HL-60 (cell line): ENCODE data around the gene PARD3.

ENCODE experiments used
- DNase-seq, 2 experiments: peaks; one replicate each; pipeline ENCODE4 v3.0.0-alpha.2; 2010 to 2020; ENCODE audit warnings: low read depth in 1 of 2, low spot score in 1 of 2
- H3K27ac ChIP-seq: fragments of 250-450 bp; sonication (Bioruptor Pico); replicated peaks from 2 replicates; pipeline ENCODE4 v1.5.1; 2020; ENCODE audit warnings: mild to moderate bottlenecking, moderate library complexity
- H3K27me3 ChIP-seq: fragments of 250-450 bp; sonication (Bioruptor Pico); 2 replicates; pipeline ENCODE4 v1.5.1; 2021; ENCODE audit warnings: mild to moderate bottlenecking, moderate library complexity; ENCODE audit not compliant: insufficient read depth, poor library complexity, severe bottlenecking
- H3K4me3 ChIP-seq: replicated peaks from 2 replicates; pipeline ENCODE4 v1.5.1; 2011; ENCODE audit warnings: mild to moderate bottlenecking, control low read depth, low read length; ENCODE audit not compliant: insufficient read depth
- GABPA ChIP-seq: IDR thresholded peaks from 2 replicates; pipeline ENCODE4 v1.6.1; 2012; ENCODE audit warnings: low read depth
- POLR2AphosphoS5 ChIP-seq: IDR thresholded peaks from 2 replicates; pipeline ENCODE4 v1.6.1; 2012; ENCODE audit warnings: low read depth
- SPI1 ChIP-seq: IDR thresholded peaks from 2 replicates; pipeline ENCODE4 v1.6.1; 2012; ENCODE audit warnings: low read depth, mild to moderate bottlenecking, borderline replicate concordance
- TF ChIP-seq, protein P1 (sequence below): IDR thresholded peaks from 2 replicates; pipeline ENCODE4 v1.6.1; 2012; ENCODE audit warnings: low read depth; ENCODE audit not compliant: insufficient replicate concordance
- TF ChIP-seq, protein P2 (sequence below): IDR thresholded peaks from one replicate; pipeline ENCODE4 v1.5.1; 2011; ENCODE audit warnings: low read length, control low read depth, inconsistent platforms; ENCODE audit not compliant: insufficient read depth

Gene PARD3

DNA sequence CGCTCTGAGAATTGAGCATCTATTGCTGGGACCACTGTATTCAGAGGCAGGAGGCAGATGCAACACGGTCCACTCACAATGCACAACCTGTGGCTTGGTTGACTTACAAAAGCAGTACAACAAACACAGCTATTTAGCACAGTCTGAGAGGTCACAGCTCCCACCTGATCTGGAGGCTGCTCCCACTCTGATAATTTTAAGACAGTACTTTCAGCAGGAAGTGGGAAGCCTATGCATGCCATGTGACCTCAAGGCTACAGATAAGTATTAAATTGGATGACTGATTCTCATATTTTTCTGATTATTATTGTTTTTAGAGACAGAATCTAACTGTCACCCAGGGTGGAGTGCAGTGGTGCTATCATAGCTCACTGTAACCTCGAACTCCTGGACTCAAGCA, 659.3 kb downstream of the PARD3 start:
- no peak overlapping the region for H3K27ac ChIP-seq
- TF ChIP-seq, protein P1, sequence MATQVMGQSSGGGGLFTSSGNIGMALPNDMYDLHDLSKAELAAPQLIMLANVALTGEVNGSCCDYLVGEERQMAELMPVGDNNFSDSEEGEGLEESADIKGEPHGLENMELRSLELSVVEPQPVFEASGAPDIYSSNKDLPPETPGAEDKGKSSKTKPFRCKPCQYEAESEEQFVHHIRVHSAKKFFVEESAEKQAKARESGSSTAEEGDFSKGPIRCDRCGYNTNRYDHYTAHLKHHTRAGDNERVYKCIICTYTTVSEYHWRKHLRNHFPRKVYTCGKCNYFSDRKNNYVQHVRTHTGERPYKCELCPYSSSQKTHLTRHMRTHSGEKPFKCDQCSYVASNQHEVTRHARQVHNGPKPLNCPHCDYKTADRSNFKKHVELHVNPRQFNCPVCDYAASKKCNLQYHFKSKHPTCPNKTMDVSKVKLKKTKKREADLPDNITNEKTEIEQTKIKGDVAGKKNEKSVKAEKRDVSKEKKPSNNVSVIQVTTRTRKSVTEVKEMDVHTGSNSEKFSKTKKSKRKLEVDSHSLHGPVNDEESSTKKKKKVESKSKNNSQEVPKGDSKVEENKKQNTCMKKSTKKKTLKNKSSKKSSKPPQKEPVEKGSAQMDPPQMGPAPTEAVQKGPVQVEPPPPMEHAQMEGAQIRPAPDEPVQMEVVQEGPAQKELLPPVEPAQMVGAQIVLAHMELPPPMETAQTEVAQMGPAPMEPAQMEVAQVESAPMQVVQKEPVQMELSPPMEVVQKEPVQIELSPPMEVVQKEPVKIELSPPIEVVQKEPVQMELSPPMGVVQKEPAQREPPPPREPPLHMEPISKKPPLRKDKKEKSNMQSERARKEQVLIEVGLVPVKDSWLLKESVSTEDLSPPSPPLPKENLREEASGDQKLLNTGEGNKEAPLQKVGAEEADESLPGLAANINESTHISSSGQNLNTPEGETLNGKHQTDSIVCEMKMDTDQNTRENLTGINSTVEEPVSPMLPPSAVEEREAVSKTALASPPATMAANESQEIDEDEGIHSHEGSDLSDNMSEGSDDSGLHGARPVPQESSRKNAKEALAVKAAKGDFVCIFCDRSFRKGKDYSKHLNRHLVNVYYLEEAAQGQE, result no peak
- no peak for TF ChIP-seq GABPA
- no peak for TF ChIP-seq SPI1
- TF ChIP-seq POLR2AphosphoS5, result no peak
- TF ChIP-seq, protein P2, sequence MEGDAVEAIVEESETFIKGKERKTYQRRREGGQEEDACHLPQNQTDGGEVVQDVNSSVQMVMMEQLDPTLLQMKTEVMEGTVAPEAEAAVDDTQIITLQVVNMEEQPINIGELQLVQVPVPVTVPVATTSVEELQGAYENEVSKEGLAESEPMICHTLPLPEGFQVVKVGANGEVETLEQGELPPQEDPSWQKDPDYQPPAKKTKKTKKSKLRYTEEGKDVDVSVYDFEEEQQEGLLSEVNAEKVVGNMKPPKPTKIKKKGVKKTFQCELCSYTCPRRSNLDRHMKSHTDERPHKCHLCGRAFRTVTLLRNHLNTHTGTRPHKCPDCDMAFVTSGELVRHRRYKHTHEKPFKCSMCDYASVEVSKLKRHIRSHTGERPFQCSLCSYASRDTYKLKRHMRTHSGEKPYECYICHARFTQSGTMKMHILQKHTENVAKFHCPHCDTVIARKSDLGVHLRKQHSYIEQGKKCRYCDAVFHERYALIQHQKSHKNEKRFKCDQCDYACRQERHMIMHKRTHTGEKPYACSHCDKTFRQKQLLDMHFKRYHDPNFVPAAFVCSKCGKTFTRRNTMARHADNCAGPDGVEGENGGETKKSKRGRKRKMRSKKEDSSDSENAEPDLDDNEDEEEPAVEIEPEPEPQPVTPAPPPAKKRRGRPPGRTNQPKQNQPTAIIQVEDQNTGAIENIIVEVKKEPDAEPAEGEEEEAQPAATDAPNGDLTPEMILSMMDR, result no peak
- H3K4me3 ChIP-seq, result no peak overlapping the region
- H3K27me3 ChIP-seq, result no peaks in the 10 kb centered on the region
- no peak for DNase-seq

DNA sequence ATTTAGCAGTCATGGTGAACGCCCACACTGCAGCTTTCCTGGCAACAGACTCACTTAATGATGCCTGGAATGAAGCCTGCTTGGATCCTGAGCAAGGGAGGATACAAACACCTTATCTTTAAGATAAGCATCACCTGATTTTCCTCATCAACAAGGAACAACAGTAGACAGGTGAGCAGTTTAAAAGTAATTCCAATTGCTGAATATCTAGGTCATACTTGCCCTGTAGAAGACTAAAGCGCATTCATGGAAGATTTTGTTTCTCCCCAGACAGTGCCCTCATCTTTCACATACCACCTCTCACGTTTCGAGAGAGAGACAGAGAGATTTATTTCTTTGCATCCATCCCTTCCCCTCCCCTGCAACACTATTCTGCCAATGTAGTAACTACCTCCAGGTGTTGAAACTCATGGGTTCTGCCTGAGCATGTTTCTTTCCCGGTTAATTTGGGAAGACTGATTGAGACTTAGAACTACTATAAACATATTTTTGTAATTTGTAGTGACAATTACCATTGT, 660.7 kb downstream of the PARD3 start:
- TF ChIP-seq, protein P1, result no peak
- no peak for TF ChIP-seq GABPA
- TF ChIP-seq, protein P2, result no peak
- H3K27me3 ChIP-seq, result no peaks in the 10 kb centered on the region
- no peak overlapping the region for H3K27ac ChIP-seq
- no peak overlapping the region for H3K4me3 ChIP-seq
- no peak for DNase-seq

DNA sequence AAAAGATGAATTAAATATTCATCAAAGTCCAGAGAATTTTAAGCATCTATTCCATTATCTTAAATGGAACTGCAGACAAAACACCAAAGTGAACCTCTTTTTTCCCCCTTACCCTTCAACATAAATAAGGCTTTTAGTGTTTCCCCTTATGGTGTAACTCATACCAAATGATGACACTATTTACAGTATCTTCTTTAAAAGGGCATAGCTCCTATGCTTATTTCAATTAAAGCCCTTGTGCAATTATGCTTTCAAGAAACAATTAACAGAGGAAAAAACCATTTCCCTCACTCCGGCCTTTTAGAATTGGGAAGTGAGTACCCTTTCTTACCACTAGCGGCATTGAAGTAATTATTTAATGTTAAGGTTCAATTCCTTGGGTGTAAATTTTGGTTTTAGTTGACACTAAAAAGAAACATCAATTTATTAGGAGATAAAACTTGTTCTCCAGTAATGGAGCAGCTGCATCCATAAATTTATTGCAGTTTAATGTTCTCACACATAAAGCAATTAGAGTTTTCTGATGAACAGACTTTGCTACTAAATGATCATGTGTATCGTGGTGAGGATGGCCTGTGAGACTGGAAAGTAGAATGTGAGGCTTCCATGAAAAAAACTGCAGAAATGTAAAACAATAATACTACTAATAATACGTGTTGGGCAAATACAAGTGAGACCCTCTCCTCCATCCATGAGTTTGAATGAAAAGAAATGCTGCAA, 661.3 kb downstream of the PARD3 start:
- no peak for DNase-seq
- no peak overlapping the region for H3K27ac ChIP-seq
- TF ChIP-seq, protein P2, result no peak
- no peak for TF ChIP-seq POLR2AphosphoS5
- no peak for TF ChIP-seq GABPA
- TF ChIP-seq, protein P1, result no peak
- no peak for TF ChIP-seq SPI1

More for the DNA sequence above, 661.3 kb downstream of the PARD3 start:
- Histone ChIP-seq H3K27me3 (no peaks in the 10 kb centered on the region), H3K4me3 (no peak overlapping the region)
